ENCODE results near the gene NMRAL1. TPM values are rescaled to one million over a fixed set of nuclear protein-coding genes. Genes with fewer than 3 reads are reported as not detected.

Gene NMRAL1
- total RNA-seq, 4 donors from 2014 or later: 55.5 to 61.8 (median 57.7) TPM

GRCh38 chr16:4481963-4482362 lies 7.5 kb upstream of the NMRAL1 start:
- WGBS, 2 donors: 64 to 79% methylated on average over 1 of the region's 1 CpG
- DNase-seq (ENCODE audit: low spot score in 2 of 2): no peak
- no peak for TF ChIP-seq POLR2A (IDR thresholded peaks at IDR 0.05)
- no peak for TF ChIP-seq EP300 (IDR thresholded peaks at IDR 0.05)
- no peak for TF ChIP-seq CTCF (IDR thresholded peaks at IDR 0.05)

GRCh38 chr16:4481526-4481925 lies 7.1 kb upstream of the NMRAL1 start:
- DNase-seq (ENCODE audit: low spot score in 2 of 2): no peak
- Histone ChIP-seq H3K27me3 (no peaks in the 10 kb centered on the region), H3K4me3 (no peak overlapping the region), H3K4me1 (peaks cover 0 to 40% (median 5%) of the 10 kb centered on the region in 4 donors), H3K36me3 (peaks cover 0 to 27% (median 0%) of the 10 kb centered on the region in 3 donors), H3K9me3 (no peaks in the 10 kb centered on the region), H3K27ac (peak overlapping the region in 1 of 4 donors; percentile 38)
- 71 to 83% methylated on average over 2 of the region's 2 CpGs for WGBS, 2 donors
- no peak for TF ChIP-seq EP300 (IDR thresholded peaks at IDR 0.05)
- TF ChIP-seq POLR2A (IDR thresholded peaks at IDR 0.05): no peak
- TF ChIP-seq CTCF (IDR thresholded peaks at IDR 0.05): no peak

More at GRCh38 chr16:4481963-4482362, 7.5 kb upstream of the NMRAL1 start:
- H3K4me3 ChIP-seq: no peak overlapping the region
- no peaks in the 10 kb centered on the region for H3K27me3 ChIP-seq
- H3K4me1 ChIP-seq: peaks cover 0 to 42% (median 9%) of the 10 kb centered on the region in 4 donors
- no peaks in the 10 kb centered on the region for H3K9me3 ChIP-seq
- peaks cover 0 to 27% (median 0%) of the 10 kb centered on the region in 3 donors for H3K36me3 ChIP-seq
- H3K27ac ChIP-seq: peak overlapping the region in 3 of 4 donors; percentile 6 to 38 (median 11)

- Histone ChIP-seq H3K36me3 (no peaks in the 10 kb centered on the region), H3K9me3 (no peaks in the 10 kb centered on the region), H3K27ac (peak overlapping the region in 2 of 4 donors; percentile 37 to 40), H3K4me3 (no peak overlapping the region), H3K4me1 (peaks cover 0 to 52% (median 13%) of the 10 kb centered on the region in 4 donors), H3K27me3 (no peaks in the 10 kb centered on the region)
- TF ChIP-seq CTCF (IDR thresholded peaks at IDR 0.05): peak in 1 of 5 experiments; percentile 17
- no peak for TF ChIP-seq POLR2A (IDR thresholded peaks at IDR 0.05)
- WGBS, 2 donors: 25 to 35% methylated on average over 2 of the region's 2 CpGs
- peak in 1 of 2 donors; percentile 33 for DNase-seq (ENCODE audit: low spot score in 2 of 2)
These were observed 3.5 kb upstream of the NMRAL1 start for GRCh38 chr16:4477966-4478365.

GRCh38 chr16:4475880-4476788 lies 1.7 kb upstream of the NMRAL1 start, which contains the start of gene HMOX2:
TSS of gene HMOX2 (plus strand) at chr16:4476398. CDS start at chr16:4505525, 29,127 bp downstream.
- peaks cover 0 to 39% (median 13%) of the 10 kb centered on the region in 4 donors for H3K4me1 ChIP-seq
- TF ChIP-seq POLR2A (IDR thresholded peaks at IDR 0.05): peak; percentile 91 to 92
- peak in 1 of 2 donors; percentile 95 for TF ChIP-seq EP300 (IDR thresholded peaks at IDR 0.05)
- peak in 3 of 5 experiments; percentile 32 to 50 (median 45) for TF ChIP-seq CTCF (IDR thresholded peaks at IDR 0.05)
- no peaks in the 10 kb centered on the region for H3K27me3 ChIP-seq
- peak within 1 kb of the TSS; percentile 68 to 94 (median 91) for H3K27ac ChIP-seq
- no peaks in the 10 kb centered on the region for H3K9me3 ChIP-seq
- peak; percentile 86 to 90 for DNase-seq (ENCODE audit: low spot score in 2 of 2)
- H3K36me3 ChIP-seq: no peaks in the 10 kb centered on the region
- 15 to 35% methylated on average over 13 to 36 of the region's 70 CpGs for WGBS, 2 donors
- peak within 1 kb of the TSS; percentile 79 to 95 (median 83) for H3K4me3 ChIP-seq

- peaks cover 0 to 19% (median 5%) of the 10 kb centered on the region in 3 donors for H3K36me3 ChIP-seq
- H3K27me3 ChIP-seq: no peaks in the 10 kb centered on the region
- 60 to 77% methylated on average over 4 of the region's 4 CpGs for WGBS, 2 donors
- H3K27ac ChIP-seq: no peak overlapping the region
- H3K4me1 ChIP-seq: peaks cover 0 to 36% (median 13%) of the 10 kb centered on the region in 4 donors
- H3K4me3 ChIP-seq: no peak overlapping the region
- no peaks in the 10 kb centered on the region for H3K9me3 ChIP-seq
- no peak for DNase-seq (ENCODE audit: low spot score in 2 of 2)
- TF ChIP-seq EP300 (IDR thresholded peaks at IDR 0.05) (no peak), CTCF (IDR thresholded peaks at IDR 0.05) (no peak), POLR2A (IDR thresholded peaks at IDR 0.05) (no peak)
These were observed 1.5 kb downstream of the NMRAL1 start for GRCh38 chr16:4472880-4473279.
